Lower lobe of right lung (tissue), 2 donors: ENCODE data around the gene HPRT1. TPM values are rescaled to one million over a fixed set of nuclear protein-coding genes. Genes with fewer than 3 reads are reported as not detected.

Experiments used
- ATAC-seq, 2 donors: fragments of 200-7000 bp; cut with Tn5 transposase; one replicate each; pipeline ENCODE4 v1.9.1; 2020 to 2022; ENCODE audit warnings: mild to moderate bottlenecking in 2 of 2, moderate library complexity in 2 of 2
- DNase-seq: peaks from one replicate; pipeline ENCODE4 v3.0.0-alpha.2; 2020
- H3K27ac ChIP-seq: fragments of 200-600 bp; one replicate; pipeline ENCODE4 v1.8.0; 2022
- H3K27me3 ChIP-seq: fragments of 200-600 bp; one replicate; pipeline ENCODE4 v1.8.0; 2022; ENCODE audit warnings: low read depth
- H3K36me3 ChIP-seq: fragments of 200-600 bp; one replicate; pipeline ENCODE4 v1.8.0; 2022; ENCODE audit warnings: mild to moderate bottlenecking
- H3K4me1 ChIP-seq: fragments of 200-600 bp; one replicate; pipeline ENCODE4 v1.8.0; 2022
- H3K4me3 ChIP-seq: fragments of 200-600 bp; one replicate; pipeline ENCODE4 v1.8.0; 2022; ENCODE audit warnings: mild to moderate bottlenecking
- H3K9me3 ChIP-seq: fragments of 200-600 bp; one replicate; pipeline ENCODE4 v1.8.0; 2022
- CTCF ChIP-seq: fragments of 200-600 bp; IDR thresholded peaks from one replicate; pipeline ENCODE4 v1.8.0; 2022; ENCODE audit warnings: antibody characterized with exemption, mild to moderate bottlenecking
- intact Hi-C: fragments of 100-400 bp; cut with DNase I; formaldehyde crosslinking; loops from one replicate; pipeline ENCODE4 v1.11.0; 2022
- total RNA-seq: library from RNA; stranded (reverse); fragmentation: NEBNext Ultra II Directional; extraction: Animal tissue kit (Norgen Biotek cat#: 25700); gene quantifications from one replicate; pipeline ENCODE4 v1.2.1, GENCODE V29; 2021
- donor health status: DM: no; HTN: yes; CAD: no; lungs with severe emphysema.

HPRT1 gene
- total RNA-seq, 1 donor from 2014 or later: 18.1 TPM

DNA sequence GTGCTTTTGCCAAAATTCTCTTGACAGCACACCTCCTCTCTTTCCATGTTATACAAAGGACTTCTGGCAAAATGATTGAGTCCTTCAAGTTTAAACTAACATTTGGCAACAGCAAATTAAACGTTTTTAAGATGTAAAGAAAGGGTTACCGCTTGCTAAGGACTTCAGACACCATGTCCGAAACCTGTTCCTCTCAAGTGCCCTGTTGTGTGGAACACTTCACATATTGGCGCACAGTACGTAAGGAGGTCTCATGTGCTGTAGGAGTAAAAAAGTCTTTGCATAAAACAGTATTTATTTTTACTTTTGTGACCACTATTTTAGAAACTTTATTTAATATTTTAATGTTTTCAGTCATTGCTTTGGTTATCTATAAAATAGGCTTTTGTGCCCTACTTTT, 33.7 kb upstream of the HPRT1 start:
- H3K36me3 ChIP-seq: peaks cover 11% of the 10 kb centered on the region
- no peaks in the 10 kb centered on the region for H3K27me3 ChIP-seq
- DNase-seq (no peak), ATAC-seq (peak in 1 of 2 donors; percentile 76)
- no peak overlapping the region for H3K27ac ChIP-seq
- no peaks in the 10 kb centered on the region for H3K9me3 ChIP-seq
- intact Hi-C loops: no loop called here
- no peak for TF ChIP-seq CTCF
- no peak overlapping the region for H3K4me3 ChIP-seq
- H3K4me1 ChIP-seq: no peaks in the 10 kb centered on the region

- H3K4me3 ChIP-seq: no peak overlapping the region
- TF ChIP-seq CTCF: no peak
- no peaks in the 10 kb centered on the region for H3K27me3 ChIP-seq
- no peaks in the 10 kb centered on the region for H3K9me3 ChIP-seq
- ATAC-seq (no peak), DNase-seq (no peak)
- intact Hi-C loops: no loop called here
- no peak overlapping the region for H3K27ac ChIP-seq
- H3K36me3 ChIP-seq: peaks cover 6% of the 10 kb centered on the region
- no peaks in the 10 kb centered on the region for H3K4me1 ChIP-seq
These were observed 28.1 kb upstream of the HPRT1 start for GRCh38 chrX:134431894-134432293.

DNA sequence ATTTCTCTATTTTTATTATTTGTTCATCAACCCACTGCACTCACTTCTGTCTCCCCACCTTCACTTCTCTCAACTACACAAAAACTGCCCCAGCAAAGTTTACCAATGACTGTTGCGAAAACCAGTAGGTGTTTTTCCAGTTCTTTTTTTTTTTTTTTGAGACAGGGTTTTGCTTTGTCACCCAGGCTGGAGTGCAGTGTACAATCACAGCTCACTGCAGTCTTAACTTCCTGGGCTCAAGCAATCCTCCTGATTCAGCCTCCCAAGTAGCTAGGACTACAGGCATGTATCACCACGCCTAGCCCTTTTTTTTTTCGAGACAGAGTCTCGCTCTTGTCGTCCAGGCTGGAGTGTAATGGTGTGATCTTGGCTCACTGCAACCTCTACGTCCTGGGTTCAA, 24.1 kb upstream of the HPRT1 start:
- no peak for ATAC-seq
- Histone ChIP-seq H3K9me3 (no peaks in the 10 kb centered on the region), H3K36me3 (no peaks in the 10 kb centered on the region), H3K4me1 (no peaks in the 10 kb centered on the region), H3K4me3 (no peak overlapping the region), H3K27me3 (no peaks in the 10 kb centered on the region), H3K27ac (no peak overlapping the region)
- intact Hi-C loops: no loop called here
- DNase-seq: no peak
- no peak for TF ChIP-seq CTCF

DNA sequence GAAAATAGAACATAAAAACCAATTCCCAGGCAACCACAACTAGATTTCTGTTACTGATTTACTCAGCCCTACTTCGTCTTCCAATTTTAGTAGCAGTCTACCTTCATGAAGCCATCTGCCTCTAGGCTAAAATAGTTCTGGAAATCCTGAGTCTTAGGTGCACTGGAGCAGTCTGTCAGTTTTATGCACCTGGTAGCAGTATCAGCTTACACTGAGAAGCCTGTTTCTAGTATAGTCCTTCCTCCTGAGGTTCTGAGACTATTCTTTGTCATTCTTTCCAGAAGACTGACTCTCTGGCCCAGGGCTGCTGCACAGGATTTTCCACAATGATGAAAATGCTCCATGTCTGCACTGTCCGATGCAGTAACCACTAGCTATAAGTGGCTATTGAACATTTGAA, 16.9 kb upstream of the HPRT1 start:
- no peak for DNase-seq

GRCh38 chrX:134443461-134443860, 16.5 kb upstream of the HPRT1 start:
- Histone ChIP-seq H3K36me3 (no peaks in the 10 kb centered on the region), H3K4me3 (no peak overlapping the region), H3K27ac (no peak overlapping the region), H3K27me3 (no peaks in the 10 kb centered on the region), H3K4me1 (no peaks in the 10 kb centered on the region), H3K9me3 (no peaks in the 10 kb centered on the region)
- TF ChIP-seq CTCF: no peak
- ATAC-seq (no peak), DNase-seq (no peak)
- intact Hi-C loops: no loop called here

More for the DNA sequence above, 16.9 kb upstream of the HPRT1 start:
- no peak overlapping the region for H3K4me3 ChIP-seq
- H3K36me3 ChIP-seq: no peaks in the 10 kb centered on the region
- no peak for TF ChIP-seq CTCF
- no peaks in the 10 kb centered on the region for H3K9me3 ChIP-seq
- H3K27me3 ChIP-seq: no peaks in the 10 kb centered on the region
- H3K27ac ChIP-seq: no peak overlapping the region
- ATAC-seq: no peak
- no peaks in the 10 kb centered on the region for H3K4me1 ChIP-seq
- intact Hi-C loops: no loop called here

DNA sequence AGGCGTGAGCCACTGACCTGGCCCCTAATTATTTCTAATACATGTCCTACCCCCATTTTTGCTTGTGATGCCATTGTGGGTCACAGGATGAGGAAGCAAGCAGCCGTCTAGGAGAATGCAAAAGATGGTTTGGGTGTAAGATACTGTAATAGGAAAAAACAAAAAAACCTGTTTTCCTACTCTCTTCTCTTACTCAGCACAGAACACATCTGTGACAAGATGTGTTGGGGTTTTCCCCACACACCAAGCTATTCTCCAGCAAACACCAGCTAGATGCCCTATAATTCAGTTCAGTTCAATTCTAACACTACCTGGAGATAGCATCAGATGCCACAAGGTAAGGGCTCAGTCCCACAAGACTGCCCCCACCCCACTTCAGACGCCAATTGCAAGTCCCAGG, 15.3 kb upstream of the HPRT1 start:
- Histone ChIP-seq H3K4me1 (no peaks in the 10 kb centered on the region), H3K27ac (no peak overlapping the region), H3K9me3 (no peaks in the 10 kb centered on the region), H3K4me3 (no peak overlapping the region), H3K36me3 (no peaks in the 10 kb centered on the region), H3K27me3 (no peaks in the 10 kb centered on the region)
- ATAC-seq (no peak), DNase-seq (no peak)
- intact Hi-C loops: no loop called here
- no peak for TF ChIP-seq CTCF
